B cell (primary cell): Measurements from ENCODE around the gene FXR2.
"Not testable (repeated sequence)": the region's sequence is repeated elsewhere in the genome, so short reads cannot be mapped to it uniquely, and the experiment has no call there.

Source experiments
- EZH2 ChIP-seq: IDR thresholded peaks from 2 replicates; pipeline ENCODE4 v1.6.1; 2012; ENCODE audit warnings: borderline replicate concordance, low read depth, mild to moderate bottlenecking, moderate library complexity, low read length; ENCODE audit not compliant: insufficient read depth, poor library complexity, severe bottlenecking
- TF ChIP-seq, protein P1 (sequence below): fragments of 200-600 bp; IDR thresholded peaks from one replicate; pipeline ENCODE4 v1.8.0; 2022; ENCODE audit warnings: antibody characterized with exemption, mild to moderate bottlenecking

DNA sequence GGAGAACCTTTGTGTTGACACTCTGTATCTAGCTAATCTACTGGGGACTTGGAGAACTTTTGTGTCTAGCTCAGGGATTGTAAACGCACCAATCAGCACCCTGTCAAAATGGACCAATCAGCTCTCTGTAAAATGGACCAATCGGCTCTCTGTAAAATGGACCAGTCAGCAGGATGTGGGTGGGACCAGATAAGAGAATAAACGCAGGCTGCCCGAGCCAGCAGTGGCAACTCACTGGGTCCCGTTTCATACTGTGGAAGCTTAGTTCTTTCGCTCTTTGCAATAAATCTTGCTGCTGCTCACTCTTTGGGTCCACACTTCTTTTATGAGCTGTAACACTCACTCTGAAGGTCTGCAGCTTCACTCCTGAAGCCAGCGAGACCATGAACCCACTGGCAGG lies 26.9 kb upstream of the FXR2 start:
- TF ChIP-seq, protein P1, sequence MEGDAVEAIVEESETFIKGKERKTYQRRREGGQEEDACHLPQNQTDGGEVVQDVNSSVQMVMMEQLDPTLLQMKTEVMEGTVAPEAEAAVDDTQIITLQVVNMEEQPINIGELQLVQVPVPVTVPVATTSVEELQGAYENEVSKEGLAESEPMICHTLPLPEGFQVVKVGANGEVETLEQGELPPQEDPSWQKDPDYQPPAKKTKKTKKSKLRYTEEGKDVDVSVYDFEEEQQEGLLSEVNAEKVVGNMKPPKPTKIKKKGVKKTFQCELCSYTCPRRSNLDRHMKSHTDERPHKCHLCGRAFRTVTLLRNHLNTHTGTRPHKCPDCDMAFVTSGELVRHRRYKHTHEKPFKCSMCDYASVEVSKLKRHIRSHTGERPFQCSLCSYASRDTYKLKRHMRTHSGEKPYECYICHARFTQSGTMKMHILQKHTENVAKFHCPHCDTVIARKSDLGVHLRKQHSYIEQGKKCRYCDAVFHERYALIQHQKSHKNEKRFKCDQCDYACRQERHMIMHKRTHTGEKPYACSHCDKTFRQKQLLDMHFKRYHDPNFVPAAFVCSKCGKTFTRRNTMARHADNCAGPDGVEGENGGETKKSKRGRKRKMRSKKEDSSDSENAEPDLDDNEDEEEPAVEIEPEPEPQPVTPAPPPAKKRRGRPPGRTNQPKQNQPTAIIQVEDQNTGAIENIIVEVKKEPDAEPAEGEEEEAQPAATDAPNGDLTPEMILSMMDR: not testable (repeated sequence)
- not testable (repeated sequence) for TF ChIP-seq EZH2
